Measurements from ENCODE around the gene RALGAPA2. TPM values are rescaled to one million over a fixed set of nuclear protein-coding genes. Genes with fewer than 3 reads are reported as not detected.

Gene RALGAPA2
- total RNA-seq, 4 donors from 2014 or later: 20.5 to 42.9 (median 29.6) TPM

- H3K4me1 ChIP-seq: peaks cover 0 to 34% (median 4%) of the 10 kb centered on the region in 4 donors
- no peaks in the 10 kb centered on the region for H3K27me3 ChIP-seq
- H3K9me3 ChIP-seq: no peaks in the 10 kb centered on the region
- peaks cover 0 to 6% (median 0%) of the 10 kb centered on the region in 3 donors for H3K36me3 ChIP-seq
- WGBS, 2 donors: 76 to 82% methylated on average over 1 of the region's 1 CpG
- no peak for TF ChIP-seq POLR2A (IDR thresholded peaks at IDR 0.05)
- TF ChIP-seq EP300 (IDR thresholded peaks at IDR 0.05): no peak
- TF ChIP-seq CTCF (IDR thresholded peaks at IDR 0.05): no peak
- H3K4me3 ChIP-seq: no peak overlapping the region
- DNase-seq (ENCODE audit: low spot score in 2 of 2): no peak
- H3K27ac ChIP-seq: no peak overlapping the region
These were observed 224.1 kb downstream of the RALGAPA2 start for GRCh38 chr20:20488388-20488787.

GRCh38 chr20:20487811-20488210 lies 224.6 kb downstream of the RALGAPA2 start:
- no peak for DNase-seq (ENCODE audit: low spot score in 2 of 2)
- WGBS, 2 donors: 89 to 92% methylated on average over 5 of the region's 5 CpGs
- peaks cover 0 to 28% (median under 1%) of the 10 kb centered on the region in 4 donors for H3K4me1 ChIP-seq
- TF ChIP-seq CTCF (IDR thresholded peaks at IDR 0.05) (no peak), POLR2A (IDR thresholded peaks at IDR 0.05) (no peak), EP300 (IDR thresholded peaks at IDR 0.05) (no peak)
- no peaks in the 10 kb centered on the region for H3K27me3 ChIP-seq
- peaks cover 0 to 6% (median 0%) of the 10 kb centered on the region in 3 donors for H3K36me3 ChIP-seq
- H3K4me3 ChIP-seq: no peak overlapping the region
- H3K27ac ChIP-seq: no peak overlapping the region
- H3K9me3 ChIP-seq: no peaks in the 10 kb centered on the region

GRCh38 chr20:20483328-20483727 lies 229.1 kb downstream of the RALGAPA2 start:
- Histone ChIP-seq H3K4me3 (no peak overlapping the region), H3K36me3 (peaks cover 0 to 18% (median 0%) of the 10 kb centered on the region in 3 donors), H3K27ac (no peak overlapping the region), H3K4me1 (no peaks in the 10 kb centered on the region), H3K27me3 (no peaks in the 10 kb centered on the region), H3K9me3 (no peaks in the 10 kb centered on the region)
- WGBS, 2 donors: 91 to 94% methylated on average over 2 of the region's 2 CpGs
- TF ChIP-seq CTCF (IDR thresholded peaks at IDR 0.05): no peak
- TF ChIP-seq EP300 (IDR thresholded peaks at IDR 0.05): no peak
- TF ChIP-seq POLR2A (IDR thresholded peaks at IDR 0.05): no peak
- DNase-seq (ENCODE audit: low spot score in 2 of 2): no peak

GRCh38 chr20:20482453-20482852 lies 230.0 kb downstream of the RALGAPA2 start:
- Histone ChIP-seq H3K4me3 (no peak overlapping the region), H3K9me3 (no peaks in the 10 kb centered on the region), H3K36me3 (peaks cover 0 to 17% (median 0%) of the 10 kb centered on the region in 3 donors), H3K4me1 (no peaks in the 10 kb centered on the region), H3K27ac (no peak overlapping the region), H3K27me3 (no peaks in the 10 kb centered on the region)
- TF ChIP-seq EP300 (IDR thresholded peaks at IDR 0.05) (no peak), POLR2A (IDR thresholded peaks at IDR 0.05) (no peak), CTCF (IDR thresholded peaks at IDR 0.05) (no peak)
- no peak for DNase-seq (ENCODE audit: low spot score in 2 of 2)
- whole genome bisulfite sequencing, 2 donors: 89 to 93% methylated on average over 4 of the region's 4 CpGs

- no peak overlapping the region for H3K27ac ChIP-seq
- H3K36me3 ChIP-seq: peaks cover 0 to 12% (median 0%) of the 10 kb centered on the region in 3 donors
- no peaks in the 10 kb centered on the region for H3K27me3 ChIP-seq
- no peak for DNase-seq (ENCODE audit: low spot score in 2 of 2)
- 89 to 100% methylated on average over 2 of the region's 2 CpGs for WGBS, 2 donors
- H3K4me3 ChIP-seq: no peak overlapping the region
- no peak for TF ChIP-seq CTCF (IDR thresholded peaks at IDR 0.05)
- no peak for TF ChIP-seq EP300 (IDR thresholded peaks at IDR 0.05)
- no peak for TF ChIP-seq POLR2A (IDR thresholded peaks at IDR 0.05)
- no peaks in the 10 kb centered on the region for H3K4me1 ChIP-seq
- no peaks in the 10 kb centered on the region for H3K9me3 ChIP-seq
These were observed 231.8 kb downstream of the RALGAPA2 start for GRCh38 chr20:20480689-20481088.

All from tibial nerve (tissue), 4 donors.